CD14-positive monocyte (primary cell): ENCODE measurements around the gene GDPD2. TPM values are rescaled to one million over a fixed set of nuclear protein-coding genes. Genes with fewer than 3 reads are reported as not detected.

ENCODE experiments used
- DNase-seq, 3 donors: peaks; one replicate each; pipeline ENCODE4 v3.0.0-alpha.2; 2011 to 2022
- H2AFZ ChIP-seq: 2 replicates; pipeline ENCODE4 v1.6.0; 2012; ENCODE audit warnings: mild to moderate bottlenecking, low read depth, low read length, inconsistent platforms; ENCODE audit not compliant: insufficient read depth, poor library complexity, severe bottlenecking
- H3K27ac ChIP-seq, 2 donors: 1 replicate in 1 of 2; 2 replicates in 1 of 2; pipeline ENCODE4 v1.5.1; 2012 to 2013; ENCODE audit warnings: low read length in 2 of 2, control low read depth in 1 of 2, inconsistent platforms in 1 of 2, low read depth in 1 of 2, mild to moderate bottlenecking in 1 of 2
- H3K27me3 ChIP-seq, 2 donors: one replicate each; pipeline versions ENCODE4 v1.6.0 to v1.6.1; 2011 to 2013; ENCODE audit warnings: low read length in 2 of 2; ENCODE audit not compliant: control insufficient read depth in 2 of 2, insufficient read depth in 2 of 2
- H3K36me3 ChIP-seq, 2 donors: replicated peaks in 1 of 2; 1 replicate in 1 of 2; 2 replicates in 1 of 2; pipeline versions ENCODE4 v1.5.1 to v1.6.1; 2012 to 2013; ENCODE audit warnings: low read length in 2 of 2, control low read depth in 1 of 2, inconsistent platforms in 1 of 2, mild to moderate bottlenecking in 1 of 2; ENCODE audit not compliant: insufficient read depth in 2 of 2, control insufficient read depth in 1 of 2
- H3K4me1 ChIP-seq, 2 donors: 1 replicate in 1 of 2; 2 replicates in 1 of 2; pipeline versions ENCODE4 v1.5.1 to v1.6.1; 2012 to 2013; ENCODE audit warnings: low read length in 2 of 2, control low read depth in 1 of 2, inconsistent platforms in 1 of 2, mild to moderate bottlenecking in 1 of 2, moderate library complexity in 1 of 2; ENCODE audit not compliant: insufficient read depth in 2 of 2, control insufficient read depth in 1 of 2
- H3K4me2 ChIP-seq: replicated peaks from 2 replicates; pipeline ENCODE3; 2012; ENCODE audit warnings: low read length, moderate library complexity, mild to moderate bottlenecking; ENCODE audit not compliant: poor library complexity, severe bottlenecking; ENCODE audit errors: extremely low read depth
- H3K4me3 ChIP-seq, 3 experiments: fragments of 200-600 bp in 1 of 3; sonication (generic) in 1 of 3; replicated peaks in 1 of 3; 1 replicate in 2 of 3; 2 replicates in 1 of 3; pipeline ENCODE4 v1.5.1; 2011 to 2013; ENCODE audit warnings: low read length in 3 of 3, mild to moderate bottlenecking in 3 of 3, control low read depth in 2 of 3, low read depth in 2 of 3, inconsistent platforms in 1 of 3, moderate library complexity in 1 of 3
- H3K79me2 ChIP-seq: 2 replicates; pipeline ENCODE4 v1.6.0; 2012; ENCODE audit warnings: mild to moderate bottlenecking, control low read depth, inconsistent platforms, low read length, moderate library complexity; ENCODE audit not compliant: insufficient read depth
- H3K9ac ChIP-seq: 2 replicates; pipeline ENCODE4 v1.6.0; 2017; ENCODE audit warnings: low read length, mild to moderate bottlenecking; ENCODE audit not compliant: insufficient read depth, poor library complexity, severe bottlenecking
- H3K9me3 ChIP-seq, 2 donors: replicated peaks in 1 of 2; 1 replicate in 1 of 2; 2 replicates in 1 of 2; pipeline versions ENCODE4 v1.5.1 to v1.6.1; 2012 to 2013; ENCODE audit warnings: low read length in 2 of 2, control low read depth in 1 of 2; ENCODE audit not compliant: control insufficient read depth in 1 of 2, insufficient read depth in 1 of 2
- H4K20me1 ChIP-seq: 2 replicates; pipeline ENCODE4 v1.6.0; 2012; ENCODE audit warnings: mild to moderate bottlenecking, low read length, control low read depth, moderate library complexity; ENCODE audit not compliant: insufficient read depth
- H3K27ac Mint-ChIP-seq, 7 donors: one replicate each; pipeline ENCODE4 v1.8.0; 2020; ENCODE audit warnings: mild to moderate bottlenecking in 7 of 7, mixed read lengths in 7 of 7, moderate library complexity in 6 of 7, inconsistent platforms in 2 of 7
- H3K27me3 Mint-ChIP-seq, 3 donors: one replicate each; pipeline ENCODE4 v1.8.0; 2021 to 2022; ENCODE audit warnings: low read depth in 3 of 3, mild to moderate bottlenecking in 3 of 3, mixed read lengths in 3 of 3, moderate library complexity in 3 of 3, inconsistent platforms in 1 of 3
- H3K36me3 Mint-ChIP-seq, 2 donors: one replicate each; pipeline ENCODE4 v1.8.0; 2020; ENCODE audit warnings: mixed read lengths in 2 of 2, inconsistent platforms in 1 of 2, mild to moderate bottlenecking in 1 of 2
- H3K4me1 Mint-ChIP-seq: one replicate; pipeline ENCODE4 v1.8.0; 2020; ENCODE audit warnings: mild to moderate bottlenecking, mixed read lengths
- H3K4me3 Mint-ChIP-seq, 2 donors: one replicate each; pipeline ENCODE4 v1.8.0; 2020; ENCODE audit warnings: mild to moderate bottlenecking in 2 of 2, mixed read lengths in 2 of 2, moderate library complexity in 1 of 2
- H3K9me3 Mint-ChIP-seq, 7 donors: one replicate each; pipeline ENCODE4 v1.8.0; 2020 to 2022; ENCODE audit warnings: mixed read lengths in 7 of 7, mild to moderate bottlenecking in 6 of 7, moderate library complexity in 6 of 7, inconsistent platforms in 2 of 7
- CTCF ChIP-seq: fragments of 200-600 bp; IDR thresholded peaks from one replicate; pipeline ENCODE4 v1.8.0; 2022; ENCODE audit warnings: antibody characterized with exemption, mild to moderate bottlenecking
- WGBS: methylation state at CpG from one replicate; pipeline ENCODE4 v1.1.5; 2013; ENCODE audit warnings: missing lambda C conversion rate; ENCODE audit not compliant: insufficient coverage; 5-methylcytosine and 5-hydroxymethylcytosine counted together
- intact Hi-C, 2 donors: fragments of 100-400 bp; cut with micrococcal nuclease; formaldehyde crosslinking; loops; one replicate each; pipeline versions ENCODE4 v1.15.0 to v1.15.1; 2023
- polyA plus RNA-seq, 3 donors: library from polyadenylated mRNA; depleted of rRNA in 1 of 3; unstranded in 2 of 3; stranded (reverse) in 1 of 3; fragments of 300-500 nt in 2 of 3; fragments of >200 nt in 1 of 3; fragmentation: Illumina TruSeq in 2 of 3; gene quantifications; 1 replicate in 2 of 3; 2 replicates in 1 of 3; pipeline ENCODE4 v1.2.3, GENCODE V29; 2012 to 2021

Gene GDPD2
- polyA plus RNA-seq, 3 donors = not detected

- H3K4me2 ChIP-seq = no peak overlapping the region
- no peak overlapping the region for H3K27ac Mint-ChIP-seq
- no peaks in the 10 kb centered on the region for H3K4me1 Mint-ChIP-seq
- H3K9me3 ChIP-seq = no peaks in the 10 kb centered on the region
- WGBS = no CpG with 5 or more reads among the region's 2 CpGs
- H3K36me3 ChIP-seq = peaks cover 18 to 44% of the 10 kb centered on the region in 2 donors
- H3K9ac ChIP-seq = no peak overlapping the region
- no peak overlapping the region for H3K4me3 ChIP-seq
- DNase-seq = no peak
- no peaks in the 10 kb centered on the region for H3K9me3 Mint-ChIP-seq
- no peaks in the 10 kb centered on the region for H4K20me1 ChIP-seq
- H3K27me3 ChIP-seq = no peaks in the 10 kb centered on the region
- no peak for TF ChIP-seq CTCF
- no peaks in the 10 kb centered on the region for H3K4me1 ChIP-seq
- no peak overlapping the region for H3K4me3 Mint-ChIP-seq
- H3K27ac ChIP-seq = no peak overlapping the region
- no peaks in the 10 kb centered on the region for H3K79me2 ChIP-seq
- H3K27me3 Mint-ChIP-seq = peaks cover 0 to 1% (median 0%) of the 10 kb centered on the region in 3 donors
- H2AFZ ChIP-seq = no peak overlapping the region
- H3K36me3 Mint-ChIP-seq = peaks cover 14 to 38% of the 10 kb centered on the region in 2 donors
- intact Hi-C loops = no loop called here
Observed at GRCh38 chrX:70410921-70411320, 12.2 kb upstream of the GDPD2 start.

DNA sequence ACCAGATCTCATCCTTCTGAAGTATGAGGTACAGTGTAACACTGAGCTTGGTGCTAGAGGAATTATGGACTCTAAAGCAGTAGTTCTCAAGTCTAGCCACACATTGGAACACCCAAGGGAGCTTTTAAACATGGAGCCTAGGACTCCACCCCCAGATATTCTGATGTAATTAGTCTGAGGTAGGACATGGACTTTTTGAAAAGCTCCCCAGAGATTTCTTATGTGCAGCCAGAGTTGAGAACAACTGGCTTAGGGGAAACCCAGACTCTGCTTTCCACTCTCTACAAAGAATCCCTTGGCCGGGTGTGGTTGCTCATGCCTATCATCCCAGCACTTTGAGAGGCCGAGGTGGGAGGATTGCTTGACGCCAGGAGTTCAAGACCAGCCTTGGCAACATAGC lies 11.6 kb upstream of the GDPD2 start:
- no peak overlapping the region for H3K9ac ChIP-seq
- H3K4me3 Mint-ChIP-seq = no peak overlapping the region
- WGBS = no CpG with 5 or more reads among the region's 3 CpGs

More for the DNA sequence above, 11.6 kb upstream of the GDPD2 start:
- no peaks in the 10 kb centered on the region for H3K9me3 ChIP-seq
- no peak for TF ChIP-seq CTCF
- Mint-ChIP-seq H3K27ac (no peak overlapping the region), H3K9me3 (no peaks in the 10 kb centered on the region), H3K36me3 (peaks cover 14 to 39% of the 10 kb centered on the region in 2 donors), H3K27me3 (peaks cover 0 to 4% (median 0%) of the 10 kb centered on the region in 3 donors), H3K4me1 (no peaks in the 10 kb centered on the region)
- no peak overlapping the region for H3K4me2 ChIP-seq
- no peak overlapping the region for H3K4me3 ChIP-seq
- no peak overlapping the region for H3K27ac ChIP-seq
- H4K20me1 ChIP-seq = no peaks in the 10 kb centered on the region
- no peaks in the 10 kb centered on the region for H3K4me1 ChIP-seq
- intact Hi-C loops = no loop called here
- H3K79me2 ChIP-seq = no peaks in the 10 kb centered on the region
- H3K27me3 ChIP-seq = no peaks in the 10 kb centered on the region
- DNase-seq = no peak
- H2AFZ ChIP-seq = no peak overlapping the region
- H3K36me3 ChIP-seq = peaks cover 18 to 38% of the 10 kb centered on the region in 2 donors
